ENCODE results near the gene SPATA12.

SPATA12 gene

GRCh38 chr3:57120451-57121174 lies 60.1 kb downstream of the SPATA12 start:
- no peak for DNase-seq

Measured in effector CD8-positive, alpha-beta T cell (primary cell).